Germinal center (tissue), 1 donor: ENCODE measurements around the gene MARCHF6.
"Not testable (repeated sequence)": the region's sequence is repeated elsewhere in the genome, so short reads cannot be mapped to it uniquely, and the experiment has no call there.

Experiments
- DNase-seq: peaks from one replicate; pipeline ENCODE4 v3.0.0; 2012; ENCODE audit warnings: mixed read lengths, low spot score

The MARCHF6 gene

DNA sequence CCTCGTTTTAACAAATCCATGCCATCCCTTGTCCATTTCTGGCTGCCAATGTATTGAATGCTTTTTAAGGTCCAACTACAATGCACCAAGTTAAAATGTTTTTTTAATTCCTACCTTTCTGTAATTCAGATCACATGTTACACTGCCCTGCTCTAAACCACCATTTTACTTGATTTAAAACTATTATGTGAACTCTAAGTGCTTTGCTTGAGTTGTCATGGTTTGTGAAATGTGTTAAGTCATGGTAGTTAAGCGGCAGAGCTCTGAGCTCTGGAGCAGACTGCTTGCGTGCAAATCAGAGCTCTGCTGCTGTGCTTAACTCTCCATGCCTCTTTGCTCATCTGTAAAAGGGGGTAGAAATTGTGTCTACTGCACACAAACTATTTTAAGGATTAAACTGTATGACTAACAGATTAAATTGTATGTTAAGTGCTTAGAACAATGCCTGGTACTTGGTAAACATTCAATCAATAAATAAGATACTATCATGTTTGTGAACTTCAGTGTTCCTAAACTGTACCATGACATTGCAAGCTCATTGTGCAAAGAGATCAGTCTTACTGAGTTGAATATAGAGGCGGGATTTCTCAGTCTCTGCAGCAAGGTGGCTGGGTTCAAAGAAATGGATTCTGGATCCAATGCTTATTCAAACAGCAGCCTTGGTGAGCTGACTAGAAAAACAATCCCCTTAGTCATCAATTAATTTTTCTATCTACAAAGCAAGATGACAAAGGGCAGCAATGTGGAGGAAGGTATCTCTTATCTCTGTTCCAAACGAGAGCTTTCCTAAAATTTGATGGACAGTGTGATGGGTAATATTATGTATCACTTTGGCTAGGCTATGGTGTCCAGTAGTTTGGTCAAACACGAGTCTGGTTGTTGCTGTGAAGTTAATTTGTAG is 29.7 kb upstream of the MARCHF6 start:
- DNase-seq, result no peak

DNA sequence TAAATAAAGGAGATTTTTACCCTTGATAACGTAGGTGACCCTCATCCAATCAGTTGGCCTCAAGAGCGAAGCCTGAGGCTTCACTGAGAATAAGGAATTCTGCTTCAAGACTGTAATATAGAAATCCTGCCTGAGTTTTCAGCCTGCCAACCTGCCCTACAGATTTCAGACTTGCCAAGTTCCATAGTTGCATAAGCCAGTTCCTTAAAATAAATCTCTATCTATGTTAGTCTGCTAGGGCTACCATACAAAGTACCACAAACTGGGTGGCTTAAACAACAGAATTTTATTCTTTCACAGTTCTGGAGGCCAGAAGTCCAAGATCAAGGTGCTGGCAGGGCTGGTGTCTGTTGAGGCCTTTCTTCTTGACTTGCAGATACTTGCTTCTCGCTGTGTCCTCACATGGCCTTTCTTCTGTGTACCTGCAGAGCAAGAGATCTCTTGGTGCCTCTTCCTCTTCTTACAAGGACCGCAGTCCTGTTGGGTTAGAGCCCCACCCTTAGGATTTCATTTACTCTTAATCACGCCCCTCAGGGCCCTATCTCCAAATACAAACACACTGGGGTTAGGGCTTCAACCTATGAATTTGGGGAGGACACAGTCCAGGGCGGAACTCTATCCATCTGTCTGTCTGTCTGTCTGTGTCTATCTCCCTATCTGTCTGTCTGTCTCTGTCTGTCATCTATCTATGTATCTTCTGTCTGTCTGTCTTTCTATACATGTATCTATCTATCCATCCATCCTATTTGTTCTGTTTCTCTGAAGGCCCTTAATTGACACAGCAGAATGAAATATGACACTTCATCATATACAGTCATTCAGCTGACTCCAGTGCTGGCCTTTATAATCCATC is 28.8 kb upstream of the MARCHF6 start:
- no peak for DNase-seq

GRCh38 chr5:10328323-10328722 is 25.2 kb upstream of the MARCHF6 start:
- DNase-seq, result no peak

DNA sequence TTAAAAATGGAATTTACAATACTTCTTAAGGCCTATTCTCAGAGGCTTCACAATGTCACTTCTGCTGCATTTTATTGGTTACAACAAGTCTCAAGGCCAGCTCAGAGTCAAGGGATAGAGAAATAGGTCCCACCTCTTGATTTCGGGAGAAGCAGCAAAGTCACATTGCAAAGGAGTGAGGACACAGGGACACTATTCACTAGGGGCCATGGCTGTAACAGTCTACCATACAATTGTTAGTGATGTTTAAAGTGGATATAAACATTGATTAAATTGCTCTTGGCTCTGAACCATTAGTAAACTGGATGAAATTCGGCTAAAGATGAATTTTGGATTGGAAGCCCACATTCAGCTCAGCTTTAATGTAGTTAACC is 24.1 kb upstream of the MARCHF6 start:
- DNase-seq, result no peak

DNA sequence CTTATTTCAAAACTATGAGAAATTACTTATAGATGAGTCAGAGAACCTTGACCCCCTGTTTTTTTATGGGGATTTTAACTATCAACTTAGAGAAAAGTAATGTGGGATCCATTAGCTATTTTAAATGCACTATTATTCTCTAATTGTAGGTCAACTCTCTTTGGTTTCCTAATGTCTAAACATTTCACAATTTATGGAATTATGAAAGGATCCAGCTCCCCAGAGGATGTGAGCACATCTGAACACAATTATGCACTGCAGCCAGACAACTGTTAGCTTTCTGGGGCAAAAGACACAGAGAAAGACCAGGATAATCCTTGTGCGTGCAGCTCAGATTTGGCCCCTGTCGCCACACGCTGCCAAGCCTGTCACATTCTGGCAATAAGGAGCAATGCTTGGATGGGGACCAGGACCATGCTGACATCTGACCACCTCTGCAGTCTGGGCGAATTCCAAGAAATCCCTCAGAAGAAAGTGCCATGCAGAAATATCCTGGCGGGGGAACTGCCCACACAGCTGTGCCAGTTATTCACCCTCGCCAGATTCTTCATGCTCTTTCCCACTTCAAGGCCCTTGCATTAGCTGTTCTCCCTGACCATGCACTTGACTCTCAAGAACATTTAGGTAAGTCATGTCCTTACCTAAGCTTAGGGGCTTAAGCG is 23.5 kb upstream of the MARCHF6 start:
- DNase-seq, result no peak

DNA sequence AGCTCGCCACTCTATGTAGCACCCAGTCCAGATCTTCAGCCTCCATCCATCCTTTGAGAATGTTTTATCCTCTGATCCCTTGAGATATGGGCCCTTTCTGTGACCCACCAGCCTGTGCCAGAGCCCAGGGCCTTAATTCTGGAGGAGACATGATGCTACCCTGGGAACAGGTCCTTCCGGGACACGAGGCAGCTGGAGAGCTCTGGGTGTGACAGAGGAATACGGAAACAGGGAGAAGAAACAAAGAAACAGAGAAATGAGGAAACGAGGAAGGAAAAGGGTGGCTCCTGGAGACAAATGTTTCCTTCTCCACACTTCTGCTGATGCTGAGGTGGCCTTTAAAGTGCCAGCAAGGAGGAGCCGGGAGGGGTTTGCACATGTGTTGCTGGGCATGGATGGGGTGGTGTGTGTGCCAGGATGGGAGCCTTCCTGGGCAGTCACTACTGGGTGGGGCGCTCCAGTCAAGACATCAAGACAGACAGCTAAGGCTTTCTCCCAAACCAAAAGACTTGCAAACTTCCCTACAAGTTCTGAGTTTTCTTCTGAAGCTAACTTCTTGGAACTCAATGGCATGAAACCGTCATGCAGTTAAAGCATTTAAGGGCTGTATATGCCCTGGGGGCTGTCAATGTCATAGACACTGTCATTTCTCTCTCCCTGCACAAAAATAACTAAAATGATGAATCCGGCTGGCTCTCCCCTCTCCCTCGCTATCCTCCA is 22.8 kb upstream of the MARCHF6 start:
- DNase-seq, result no peak

GRCh38 chr5:10331341-10331796 is 22.1 kb upstream of the MARCHF6 start:
- DNase-seq, result no peak

DNA sequence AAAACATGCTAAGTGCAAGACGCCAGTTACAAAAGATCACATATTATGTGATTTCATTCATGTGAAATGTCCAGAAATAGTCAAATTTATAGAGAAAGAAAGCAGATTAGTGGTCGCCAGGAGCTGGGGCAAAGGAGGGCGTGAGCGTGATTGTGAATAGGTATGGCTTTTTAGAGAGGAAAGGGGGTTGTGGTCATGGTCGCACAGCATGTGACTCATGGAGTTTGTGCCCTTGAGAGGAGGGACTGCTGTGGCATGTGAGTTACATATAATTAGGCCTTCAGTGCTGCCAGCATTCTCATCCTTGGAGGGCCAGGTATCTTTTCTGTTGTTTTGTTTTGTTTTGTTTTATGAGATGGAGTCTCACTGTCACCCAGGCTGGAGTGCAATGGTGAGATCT is 21.2 kb upstream of the MARCHF6 start:
- no peak for DNase-seq

- peak; percentile 37 for DNase-seq
Measured at GRCh38 chr5:10333154-10334006, 20.1 kb upstream of the MARCHF6 start.

DNA sequence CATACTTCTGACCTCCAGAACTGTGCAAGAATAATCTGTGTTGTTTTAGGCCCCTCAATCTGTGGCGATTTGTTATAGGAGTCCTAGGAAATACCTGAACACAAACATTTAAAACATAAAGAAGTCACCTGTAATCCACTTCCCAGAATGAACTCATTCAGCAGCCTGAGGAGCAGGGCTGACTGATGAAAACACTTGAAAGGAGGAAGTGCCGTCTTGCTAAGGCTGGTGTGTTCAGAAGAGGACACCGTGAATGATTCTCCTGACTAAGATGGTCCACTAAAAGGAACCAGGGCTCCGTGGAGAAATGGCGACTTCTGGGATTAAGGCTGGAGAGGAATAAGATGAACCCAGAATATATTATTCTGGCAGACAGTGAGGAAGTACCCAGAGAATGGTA is 18.7 kb upstream of the MARCHF6 start:
- no peak for DNase-seq

- DNase-seq, result no peak
Measured at GRCh38 chr5:10335711-10336470, 17.6 kb upstream of the MARCHF6 start.

DNA sequence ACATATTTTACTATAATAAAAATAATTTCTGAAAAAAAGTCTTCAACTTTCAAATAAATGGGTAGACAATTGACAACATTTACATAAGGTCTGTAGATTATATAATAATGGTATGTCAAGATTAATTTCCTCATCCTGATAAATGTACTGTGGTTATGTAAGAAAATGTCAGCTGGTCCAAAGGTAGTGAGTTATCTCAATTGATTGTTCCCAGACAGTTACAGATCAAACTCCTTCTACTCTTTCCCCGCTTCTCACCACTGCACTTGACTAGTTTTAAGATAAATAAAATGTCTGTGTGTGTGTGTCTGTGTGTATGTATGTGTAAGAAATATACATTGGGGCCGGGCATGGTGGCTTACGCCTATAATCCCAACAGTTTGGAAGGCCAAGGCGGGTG is 16.4 kb upstream of the MARCHF6 start:
- DNase-seq, result no peak

DNA sequence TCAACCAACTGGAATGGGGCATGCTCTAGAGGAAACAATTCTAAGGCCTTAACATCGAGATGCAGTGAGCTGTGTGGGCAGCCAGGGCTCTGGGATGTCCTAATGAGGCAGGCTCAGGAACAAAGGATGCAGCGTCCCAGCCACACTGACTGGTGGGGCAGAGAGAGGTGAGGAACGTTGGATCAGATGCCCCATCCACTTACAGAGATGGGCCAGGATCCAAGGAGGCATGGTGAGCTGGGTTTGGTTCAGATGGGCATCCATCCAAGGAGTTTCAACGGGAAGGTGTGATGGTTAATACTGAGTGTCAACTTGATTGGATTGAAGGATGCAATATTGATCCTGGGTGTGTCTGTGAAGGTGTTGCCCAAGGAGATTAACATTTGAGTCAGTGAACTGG is 15.5 kb upstream of the MARCHF6 start:
- no peak for DNase-seq

GRCh38 chr5:10338686-10339057 is 14.8 kb upstream of the MARCHF6 start:
- DNase-seq, result no peak

- DNase-seq, result no peak
Measured at GRCh38 chr5:10339058-10339811, 14.3 kb upstream of the MARCHF6 start.

- no peak for DNase-seq
Measured at GRCh38 chr5:10339958-10340357, 13.5 kb upstream of the MARCHF6 start.

DNA sequence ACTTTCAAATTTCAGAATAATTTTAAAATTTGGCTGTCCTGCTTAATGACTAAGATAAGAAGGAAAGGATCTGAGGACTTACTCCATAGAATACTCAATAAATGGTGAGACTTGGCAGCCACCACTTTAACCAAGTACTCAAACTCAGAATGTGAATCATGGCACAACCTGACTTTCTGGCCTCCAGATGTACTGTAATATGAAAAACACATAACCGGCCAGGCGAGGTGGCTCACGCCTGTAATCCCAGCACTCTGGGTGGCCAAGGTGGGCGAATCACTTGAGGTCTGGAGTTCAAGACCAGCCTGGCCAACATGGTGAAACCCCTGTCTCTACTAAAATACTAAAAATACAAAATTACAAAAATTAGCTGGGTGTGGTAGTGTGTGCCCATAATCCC is 10.0 kb upstream of the MARCHF6 start:
- no peak for DNase-seq

DNA sequence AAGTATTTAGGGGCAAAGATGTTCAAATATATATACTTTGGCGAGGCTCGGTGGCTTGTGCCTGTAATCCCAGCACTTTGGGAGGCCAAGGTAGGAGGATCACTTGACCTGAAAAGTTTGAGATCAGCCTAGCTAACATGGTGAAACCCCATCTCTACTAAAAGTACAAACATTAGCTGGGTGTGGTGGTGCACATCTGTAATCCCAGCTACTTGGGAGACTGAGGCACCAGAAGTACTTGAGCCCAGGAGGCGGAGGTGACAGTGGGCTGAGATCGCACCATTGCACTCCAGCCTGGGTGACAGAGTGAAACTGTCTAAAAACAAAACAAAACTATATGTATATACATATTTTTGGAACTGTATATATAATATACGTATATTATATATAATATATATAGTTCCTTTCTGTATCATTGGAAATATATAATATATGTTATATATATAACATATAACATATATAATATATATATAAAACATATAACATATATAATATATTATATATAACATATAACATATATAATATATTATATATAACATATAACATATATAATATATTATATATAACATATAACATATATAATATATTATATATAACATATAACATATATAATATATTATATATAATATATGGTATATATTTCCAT is 8.9 kb upstream of the MARCHF6 start:
- not testable (repeated sequence) for DNase-seq

GRCh38 chr5:10348258-10348657 is 5.2 kb upstream of the MARCHF6 start:
- DNase-seq, result no peak
